GM12801 (cell line): ENCODE measurements around the gene INCENP.

Source experiments
- TF ChIP-seq, protein P1 (sequence below): IDR thresholded peaks from one replicate; pipeline ENCODE4 v1.5.1; 2011; ENCODE audit warnings: control low read depth; ENCODE audit not compliant: insufficient read length; ENCODE audit errors: extremely low read depth

Gene INCENP

GRCh38 chr11:62150887-62151736 lies 27.3 kb downstream of the INCENP start:
- TF ChIP-seq, protein P1, sequence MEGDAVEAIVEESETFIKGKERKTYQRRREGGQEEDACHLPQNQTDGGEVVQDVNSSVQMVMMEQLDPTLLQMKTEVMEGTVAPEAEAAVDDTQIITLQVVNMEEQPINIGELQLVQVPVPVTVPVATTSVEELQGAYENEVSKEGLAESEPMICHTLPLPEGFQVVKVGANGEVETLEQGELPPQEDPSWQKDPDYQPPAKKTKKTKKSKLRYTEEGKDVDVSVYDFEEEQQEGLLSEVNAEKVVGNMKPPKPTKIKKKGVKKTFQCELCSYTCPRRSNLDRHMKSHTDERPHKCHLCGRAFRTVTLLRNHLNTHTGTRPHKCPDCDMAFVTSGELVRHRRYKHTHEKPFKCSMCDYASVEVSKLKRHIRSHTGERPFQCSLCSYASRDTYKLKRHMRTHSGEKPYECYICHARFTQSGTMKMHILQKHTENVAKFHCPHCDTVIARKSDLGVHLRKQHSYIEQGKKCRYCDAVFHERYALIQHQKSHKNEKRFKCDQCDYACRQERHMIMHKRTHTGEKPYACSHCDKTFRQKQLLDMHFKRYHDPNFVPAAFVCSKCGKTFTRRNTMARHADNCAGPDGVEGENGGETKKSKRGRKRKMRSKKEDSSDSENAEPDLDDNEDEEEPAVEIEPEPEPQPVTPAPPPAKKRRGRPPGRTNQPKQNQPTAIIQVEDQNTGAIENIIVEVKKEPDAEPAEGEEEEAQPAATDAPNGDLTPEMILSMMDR, result no peak

DNA sequence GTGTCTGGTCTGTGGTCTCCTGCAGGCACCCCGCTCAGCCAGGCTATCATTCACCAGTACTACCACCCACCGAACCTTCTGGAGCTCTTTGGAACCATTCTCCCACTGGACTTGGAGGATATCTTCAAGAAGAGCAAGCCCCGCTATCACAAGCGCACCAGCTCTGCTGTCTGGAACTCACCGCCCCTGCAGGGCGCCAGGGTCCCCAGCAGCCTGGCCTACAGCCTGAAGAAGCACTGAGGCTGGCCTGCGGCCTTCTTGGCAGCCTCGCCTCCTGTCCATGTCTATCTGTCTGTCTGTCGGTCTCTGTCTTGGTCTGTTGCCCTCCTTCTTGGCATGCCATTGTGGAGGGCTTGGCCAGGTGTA lies 27.9 kb downstream of the INCENP start:
- TF ChIP-seq, protein P1, result no peak

GRCh38 chr11:62152245-62153086 lies 28.7 kb downstream of the INCENP start:
- TF ChIP-seq, protein P1, result no peak

DNA sequence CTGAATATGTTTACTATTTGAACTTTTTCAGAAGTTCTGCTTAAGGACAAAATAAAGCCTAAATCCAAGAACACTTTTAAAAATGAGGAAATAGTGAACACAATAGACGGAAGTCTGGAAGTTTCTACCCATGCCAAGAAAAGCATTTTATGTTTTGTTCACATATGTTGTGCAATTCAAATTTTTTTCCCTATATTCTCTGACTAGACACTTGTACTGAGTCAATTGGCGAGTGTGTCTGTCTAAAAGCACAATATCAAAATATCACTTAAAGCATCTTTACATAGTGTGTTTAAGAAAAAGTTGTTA lies 29.2 kb downstream of the INCENP start:
- TF ChIP-seq, protein P1, result no peak

- TF ChIP-seq, protein P1, result no peak
Observed at GRCh38 chr11:62153617-62154016, 29.8 kb downstream of the INCENP start.

- TF ChIP-seq, protein P1, result no peak
Observed at GRCh38 chr11:62157603-62158002, 33.8 kb downstream of the INCENP start.

DNA sequence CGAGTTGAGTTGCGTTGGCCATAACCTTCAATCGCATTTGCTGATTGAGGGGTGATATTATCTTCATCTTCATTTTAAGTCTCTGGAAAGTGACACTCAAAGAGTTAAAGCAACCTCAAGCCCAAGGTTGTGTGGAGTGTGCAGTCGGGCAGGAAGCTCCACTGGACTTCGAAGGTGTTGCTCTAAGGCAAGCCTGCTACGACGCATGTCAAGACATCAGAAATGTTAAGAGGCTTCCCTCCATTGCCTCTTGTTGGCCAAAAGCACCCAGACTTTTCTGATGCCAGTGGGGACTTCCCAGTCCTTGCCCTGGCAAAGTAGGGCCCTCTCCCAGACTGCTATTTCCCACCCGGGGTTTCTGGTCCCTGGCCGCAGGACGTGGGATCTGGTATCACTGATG lies 42.6 kb downstream of the INCENP start:
- TF ChIP-seq, protein P1, result no peak
